ENCODE data around the gene DOCK7. TPM values are rescaled to one million over a fixed set of nuclear protein-coding genes. Genes with fewer than 3 reads are reported as not detected.

DOCK7 gene
- total and polyA plus RNA-seq, 2 of the 13 experiments (the other 11 are each of a cell fraction or from before 2014, with no cell fraction given), result 45.7 to 67.2 TPM

GRCh38 chr1:62436039-62436465 is 252.1 kb downstream of the DOCK7 start (continued):
- TF ChIP-seq, protein P1, sequence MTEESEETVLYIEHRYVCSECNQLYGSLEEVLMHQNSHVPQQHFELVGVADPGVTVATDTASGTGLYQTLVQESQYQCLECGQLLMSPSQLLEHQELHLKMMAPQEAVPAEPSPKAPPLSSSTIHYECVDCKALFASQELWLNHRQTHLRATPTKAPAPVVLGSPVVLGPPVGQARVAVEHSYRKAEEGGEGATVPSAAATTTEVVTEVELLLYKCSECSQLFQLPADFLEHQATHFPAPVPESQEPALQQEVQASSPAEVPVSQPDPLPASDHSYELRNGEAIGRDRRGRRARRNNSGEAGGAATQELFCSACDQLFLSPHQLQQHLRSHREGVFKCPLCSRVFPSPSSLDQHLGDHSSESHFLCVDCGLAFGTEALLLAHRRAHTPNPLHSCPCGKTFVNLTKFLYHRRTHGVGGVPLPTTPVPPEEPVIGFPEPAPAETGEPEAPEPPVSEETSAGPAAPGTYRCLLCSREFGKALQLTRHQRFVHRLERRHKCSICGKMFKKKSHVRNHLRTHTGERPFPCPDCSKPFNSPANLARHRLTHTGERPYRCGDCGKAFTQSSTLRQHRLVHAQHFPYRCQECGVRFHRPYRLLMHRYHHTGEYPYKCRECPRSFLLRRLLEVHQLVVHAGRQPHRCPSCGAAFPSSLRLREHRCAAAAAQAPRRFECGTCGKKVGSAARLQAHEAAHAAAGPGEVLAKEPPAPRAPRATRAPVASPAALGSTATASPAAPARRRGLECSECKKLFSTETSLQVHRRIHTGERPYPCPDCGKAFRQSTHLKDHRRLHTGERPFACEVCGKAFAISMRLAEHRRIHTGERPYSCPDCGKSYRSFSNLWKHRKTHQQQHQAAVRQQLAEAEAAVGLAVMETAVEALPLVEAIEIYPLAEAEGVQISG (CRISPR knock-in tag; IDR thresholded peaks at IDR 0.05), result no peak; the same call in 1 of the 2 replicates
- TF ChIP-seq ZNF234 (CRISPR knock-in tag; conservative IDR thresholded peaks at IDR 0.05) (no peak), ZSCAN25 (CRISPR knock-in tag; IDR thresholded peaks at IDR 0.05) (no peak), KLF15 (CRISPR knock-in tag; IDR thresholded peaks at IDR 0.05; ENCODE audit: borderline replicate concordance) (0 out of 2 replicates have a peak, but pooled peaks have one; percentile 56), KMT2B (CRISPR knock-in tag; IDR thresholded peaks at IDR 0.05) (no peak), ZFP36 (IDR thresholded peaks at IDR 0.05; ENCODE audit: borderline replicate concordance, low read depth, low read length, partially characterized antibody) (no peak), ZZZ3 (CRISPR knock-in tag; IDR thresholded peaks at IDR 0.05; ENCODE audit: borderline replicate concordance) (no peak), BATF2 (CRISPR knock-in tag; IDR thresholded peaks at IDR 0.05) (no peak), MTF2 (CRISPR knock-in tag; IDR thresholded peaks at IDR 0.05; ENCODE audit: borderline replicate concordance) (no peak), TAF1 (CRISPR knock-in tag; IDR thresholded peaks at IDR 0.05) (peak; percentile 96), ZNF350 (CRISPR knock-in tag; IDR thresholded peaks at IDR 0.05; ENCODE audit: borderline replicate concordance, low read depth) (no peak; the same call in 1 of the 2 replicates), GTF2F1 (IDR thresholded peaks at IDR 0.05; ENCODE audit: low read length) (no peak), FOXM1 (CRISPR knock-in tag; IDR thresholded peaks at IDR 0.05) (peak; percentile 55; the same call in 1 of the 2 replicates), ZNF839 (CRISPR knock-in tag; IDR thresholded peaks at IDR 0.05; ENCODE audit: borderline replicate concordance) (no peak), ZMAT3 (CRISPR knock-in tag; conservative IDR thresholded peaks at IDR 0.05) (no peak), SRSF9 (IDR thresholded peaks at IDR 0.05; ENCODE audit: borderline replicate concordance, insufficient read depth, low read depth, low read length, poor library complexity, severe bottlenecking) (no peak), NCOA5 (CRISPR knock-in tag; IDR thresholded peaks at IDR 0.05) (no peak), KDM6A (CRISPR knock-in tag; IDR thresholded peaks at IDR 0.05; ENCODE audit: low read depth) (no peak), PAF1 (CRISPR knock-in tag; IDR thresholded peaks at IDR 0.05) (no peak), IRF2 (CRISPR knock-in tag; IDR thresholded peaks at IDR 0.05) (no peak; the same call in 1 of the 2 replicates)
- TF ChIP-seq, protein P2, sequence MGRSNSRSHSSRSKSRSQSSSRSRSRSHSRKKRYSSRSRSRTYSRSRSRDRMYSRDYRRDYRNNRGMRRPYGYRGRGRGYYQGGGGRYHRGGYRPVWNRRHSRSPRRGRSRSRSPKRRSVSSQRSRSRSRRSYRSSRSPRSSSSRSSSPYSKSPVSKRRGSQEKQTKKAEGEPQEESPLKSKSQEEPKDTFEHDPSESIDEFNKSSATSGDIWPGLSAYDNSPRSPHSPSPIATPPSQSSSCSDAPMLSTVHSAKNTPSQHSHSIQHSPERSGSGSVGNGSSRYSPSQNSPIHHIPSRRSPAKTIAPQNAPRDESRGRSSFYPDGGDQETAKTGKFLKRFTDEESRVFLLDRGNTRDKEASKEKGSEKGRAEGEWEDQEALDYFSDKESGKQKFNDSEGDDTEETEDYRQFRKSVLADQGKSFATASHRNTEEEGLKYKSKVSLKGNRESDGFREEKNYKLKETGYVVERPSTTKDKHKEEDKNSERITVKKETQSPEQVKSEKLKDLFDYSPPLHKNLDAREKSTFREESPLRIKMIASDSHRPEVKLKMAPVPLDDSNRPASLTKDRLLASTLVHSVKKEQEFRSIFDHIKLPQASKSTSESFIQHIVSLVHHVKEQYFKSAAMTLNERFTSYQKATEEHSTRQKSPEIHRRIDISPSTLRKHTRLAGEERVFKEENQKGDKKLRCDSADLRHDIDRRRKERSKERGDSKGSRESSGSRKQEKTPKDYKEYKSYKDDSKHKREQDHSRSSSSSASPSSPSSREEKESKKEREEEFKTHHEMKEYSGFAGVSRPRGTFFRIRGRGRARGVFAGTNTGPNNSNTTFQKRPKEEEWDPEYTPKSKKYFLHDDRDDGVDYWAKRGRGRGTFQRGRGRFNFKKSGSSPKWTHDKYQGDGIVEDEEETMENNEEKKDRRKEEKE (IDR thresholded peaks at IDR 0.05), result no peak
- TF ChIP-seq, protein P3, sequence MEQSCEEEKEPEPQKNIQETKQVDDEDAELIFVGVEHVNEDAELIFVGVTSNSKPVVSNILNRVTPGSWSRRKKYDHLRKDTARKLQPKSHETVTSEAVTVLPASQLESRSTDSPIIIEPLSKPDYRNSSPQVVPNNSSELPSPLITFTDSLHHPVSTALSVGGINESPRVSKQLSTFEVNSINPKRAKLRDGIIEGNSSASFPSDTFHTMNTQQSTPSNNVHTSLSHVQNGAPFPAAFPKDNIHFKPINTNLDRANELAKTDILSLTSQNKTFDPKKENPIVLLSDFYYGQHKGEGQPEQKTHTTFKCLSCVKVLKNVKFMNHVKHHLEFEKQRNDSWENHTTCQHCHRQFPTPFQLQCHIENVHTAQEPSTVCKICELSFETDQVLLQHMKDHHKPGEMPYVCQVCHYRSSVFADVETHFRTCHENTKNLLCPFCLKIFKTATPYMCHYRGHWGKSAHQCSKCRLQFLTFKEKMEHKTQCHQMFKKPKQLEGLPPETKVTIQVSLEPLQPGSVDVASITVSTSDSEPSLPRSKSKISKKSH (CRISPR knock-in tag; IDR thresholded peaks at IDR 0.05; ENCODE audit: borderline replicate concordance), result no peak

Data from HepG2 (cell line).